ENCODE measurements around the gene SCARB1.
A peak's percentile ranks its signal among the peaks of the same experiment; 100 is the strongest.

DNA sequence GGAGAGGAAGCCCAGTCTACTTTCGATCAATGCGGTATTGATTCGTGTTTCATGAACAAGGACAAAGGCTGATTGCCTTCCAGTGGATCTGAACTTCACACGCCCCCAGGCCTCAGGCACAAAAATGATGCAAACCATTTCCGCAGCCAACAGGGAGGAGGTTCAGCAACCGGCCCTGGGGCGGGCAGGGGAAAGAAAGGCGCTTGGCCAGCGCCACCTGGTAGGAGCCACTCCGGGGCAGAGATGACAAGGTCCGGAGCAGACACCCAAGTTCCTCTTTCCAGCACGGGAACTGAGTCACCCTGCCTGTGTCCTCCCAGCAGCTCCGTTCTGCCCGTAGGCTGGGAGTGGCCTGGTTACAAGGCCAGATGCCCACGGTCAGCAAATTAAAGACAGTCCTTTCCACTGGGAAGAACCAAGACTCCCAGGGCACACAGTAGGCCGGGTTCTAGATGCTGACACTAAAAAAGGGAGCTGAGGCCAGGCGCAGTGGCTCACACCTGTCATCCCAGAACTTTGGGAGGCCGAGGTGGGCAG is 136.3 kb downstream of the SCARB1 start:
- TF ChIP-seq, protein P1, sequence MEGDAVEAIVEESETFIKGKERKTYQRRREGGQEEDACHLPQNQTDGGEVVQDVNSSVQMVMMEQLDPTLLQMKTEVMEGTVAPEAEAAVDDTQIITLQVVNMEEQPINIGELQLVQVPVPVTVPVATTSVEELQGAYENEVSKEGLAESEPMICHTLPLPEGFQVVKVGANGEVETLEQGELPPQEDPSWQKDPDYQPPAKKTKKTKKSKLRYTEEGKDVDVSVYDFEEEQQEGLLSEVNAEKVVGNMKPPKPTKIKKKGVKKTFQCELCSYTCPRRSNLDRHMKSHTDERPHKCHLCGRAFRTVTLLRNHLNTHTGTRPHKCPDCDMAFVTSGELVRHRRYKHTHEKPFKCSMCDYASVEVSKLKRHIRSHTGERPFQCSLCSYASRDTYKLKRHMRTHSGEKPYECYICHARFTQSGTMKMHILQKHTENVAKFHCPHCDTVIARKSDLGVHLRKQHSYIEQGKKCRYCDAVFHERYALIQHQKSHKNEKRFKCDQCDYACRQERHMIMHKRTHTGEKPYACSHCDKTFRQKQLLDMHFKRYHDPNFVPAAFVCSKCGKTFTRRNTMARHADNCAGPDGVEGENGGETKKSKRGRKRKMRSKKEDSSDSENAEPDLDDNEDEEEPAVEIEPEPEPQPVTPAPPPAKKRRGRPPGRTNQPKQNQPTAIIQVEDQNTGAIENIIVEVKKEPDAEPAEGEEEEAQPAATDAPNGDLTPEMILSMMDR (IDR thresholded peaks at IDR 0.05; ENCODE audit: insufficient read depth, low read length): no peak
- TF ChIP-seq, protein P2, sequence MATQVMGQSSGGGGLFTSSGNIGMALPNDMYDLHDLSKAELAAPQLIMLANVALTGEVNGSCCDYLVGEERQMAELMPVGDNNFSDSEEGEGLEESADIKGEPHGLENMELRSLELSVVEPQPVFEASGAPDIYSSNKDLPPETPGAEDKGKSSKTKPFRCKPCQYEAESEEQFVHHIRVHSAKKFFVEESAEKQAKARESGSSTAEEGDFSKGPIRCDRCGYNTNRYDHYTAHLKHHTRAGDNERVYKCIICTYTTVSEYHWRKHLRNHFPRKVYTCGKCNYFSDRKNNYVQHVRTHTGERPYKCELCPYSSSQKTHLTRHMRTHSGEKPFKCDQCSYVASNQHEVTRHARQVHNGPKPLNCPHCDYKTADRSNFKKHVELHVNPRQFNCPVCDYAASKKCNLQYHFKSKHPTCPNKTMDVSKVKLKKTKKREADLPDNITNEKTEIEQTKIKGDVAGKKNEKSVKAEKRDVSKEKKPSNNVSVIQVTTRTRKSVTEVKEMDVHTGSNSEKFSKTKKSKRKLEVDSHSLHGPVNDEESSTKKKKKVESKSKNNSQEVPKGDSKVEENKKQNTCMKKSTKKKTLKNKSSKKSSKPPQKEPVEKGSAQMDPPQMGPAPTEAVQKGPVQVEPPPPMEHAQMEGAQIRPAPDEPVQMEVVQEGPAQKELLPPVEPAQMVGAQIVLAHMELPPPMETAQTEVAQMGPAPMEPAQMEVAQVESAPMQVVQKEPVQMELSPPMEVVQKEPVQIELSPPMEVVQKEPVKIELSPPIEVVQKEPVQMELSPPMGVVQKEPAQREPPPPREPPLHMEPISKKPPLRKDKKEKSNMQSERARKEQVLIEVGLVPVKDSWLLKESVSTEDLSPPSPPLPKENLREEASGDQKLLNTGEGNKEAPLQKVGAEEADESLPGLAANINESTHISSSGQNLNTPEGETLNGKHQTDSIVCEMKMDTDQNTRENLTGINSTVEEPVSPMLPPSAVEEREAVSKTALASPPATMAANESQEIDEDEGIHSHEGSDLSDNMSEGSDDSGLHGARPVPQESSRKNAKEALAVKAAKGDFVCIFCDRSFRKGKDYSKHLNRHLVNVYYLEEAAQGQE (IDR thresholded peaks at IDR 0.05; ENCODE audit: insufficient replicate concordance, low read depth): no peak
- peak; percentile 60 for TF ChIP-seq POLR2AphosphoS5 (IDR thresholded peaks at IDR 0.05; ENCODE audit: low read depth)
- no peak for TF ChIP-seq GABPA (IDR thresholded peaks at IDR 0.05; ENCODE audit: low read depth)

Measured in HL-60 (cell line).